ENCODE measurements around the gene FBLN2.

DNA sequence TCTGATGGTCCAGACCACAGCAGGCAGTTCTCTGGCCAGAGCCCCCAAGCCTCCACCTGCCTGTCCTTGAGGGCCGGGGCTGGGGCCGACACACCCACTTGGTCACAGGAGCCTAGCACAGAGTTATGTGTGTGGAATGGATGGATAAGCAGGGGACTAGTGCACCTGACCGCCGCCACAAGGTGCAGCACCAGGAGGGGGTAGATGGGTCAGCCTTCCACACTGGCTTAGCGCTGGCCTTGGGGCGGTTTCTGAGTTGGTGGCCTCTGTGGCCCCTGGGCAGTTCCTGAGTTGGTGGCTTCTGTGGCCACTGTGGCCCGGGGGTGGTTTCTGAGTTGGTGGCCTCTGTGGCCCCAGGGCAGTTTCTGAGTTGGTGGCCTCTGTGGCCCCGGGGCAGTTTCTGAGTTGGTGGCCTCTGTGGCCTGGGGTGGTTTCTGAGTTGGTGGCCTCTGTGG, 75.8 kb downstream of the FBLN2 start:
- TF ChIP-seq, protein P1, sequence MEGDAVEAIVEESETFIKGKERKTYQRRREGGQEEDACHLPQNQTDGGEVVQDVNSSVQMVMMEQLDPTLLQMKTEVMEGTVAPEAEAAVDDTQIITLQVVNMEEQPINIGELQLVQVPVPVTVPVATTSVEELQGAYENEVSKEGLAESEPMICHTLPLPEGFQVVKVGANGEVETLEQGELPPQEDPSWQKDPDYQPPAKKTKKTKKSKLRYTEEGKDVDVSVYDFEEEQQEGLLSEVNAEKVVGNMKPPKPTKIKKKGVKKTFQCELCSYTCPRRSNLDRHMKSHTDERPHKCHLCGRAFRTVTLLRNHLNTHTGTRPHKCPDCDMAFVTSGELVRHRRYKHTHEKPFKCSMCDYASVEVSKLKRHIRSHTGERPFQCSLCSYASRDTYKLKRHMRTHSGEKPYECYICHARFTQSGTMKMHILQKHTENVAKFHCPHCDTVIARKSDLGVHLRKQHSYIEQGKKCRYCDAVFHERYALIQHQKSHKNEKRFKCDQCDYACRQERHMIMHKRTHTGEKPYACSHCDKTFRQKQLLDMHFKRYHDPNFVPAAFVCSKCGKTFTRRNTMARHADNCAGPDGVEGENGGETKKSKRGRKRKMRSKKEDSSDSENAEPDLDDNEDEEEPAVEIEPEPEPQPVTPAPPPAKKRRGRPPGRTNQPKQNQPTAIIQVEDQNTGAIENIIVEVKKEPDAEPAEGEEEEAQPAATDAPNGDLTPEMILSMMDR (IDR thresholded peaks at IDR 0.05 in 2 of 3, conservative IDR thresholded peaks at IDR 0.05 in 1 of 3; ENCODE audit: borderline replicate concordance in 1 of 3, insufficient read depth in 1 of 3, low read depth in 2 of 3, low read length in 2 of 3) = no peak
- TF ChIP-seq, protein P2, sequence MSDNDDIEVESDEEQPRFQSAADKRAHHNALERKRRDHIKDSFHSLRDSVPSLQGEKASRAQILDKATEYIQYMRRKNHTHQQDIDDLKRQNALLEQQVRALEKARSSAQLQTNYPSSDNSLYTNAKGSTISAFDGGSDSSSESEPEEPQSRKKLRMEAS (IDR thresholded peaks at IDR 0.05) = no peak
- TF ChIP-seq, protein P3, sequence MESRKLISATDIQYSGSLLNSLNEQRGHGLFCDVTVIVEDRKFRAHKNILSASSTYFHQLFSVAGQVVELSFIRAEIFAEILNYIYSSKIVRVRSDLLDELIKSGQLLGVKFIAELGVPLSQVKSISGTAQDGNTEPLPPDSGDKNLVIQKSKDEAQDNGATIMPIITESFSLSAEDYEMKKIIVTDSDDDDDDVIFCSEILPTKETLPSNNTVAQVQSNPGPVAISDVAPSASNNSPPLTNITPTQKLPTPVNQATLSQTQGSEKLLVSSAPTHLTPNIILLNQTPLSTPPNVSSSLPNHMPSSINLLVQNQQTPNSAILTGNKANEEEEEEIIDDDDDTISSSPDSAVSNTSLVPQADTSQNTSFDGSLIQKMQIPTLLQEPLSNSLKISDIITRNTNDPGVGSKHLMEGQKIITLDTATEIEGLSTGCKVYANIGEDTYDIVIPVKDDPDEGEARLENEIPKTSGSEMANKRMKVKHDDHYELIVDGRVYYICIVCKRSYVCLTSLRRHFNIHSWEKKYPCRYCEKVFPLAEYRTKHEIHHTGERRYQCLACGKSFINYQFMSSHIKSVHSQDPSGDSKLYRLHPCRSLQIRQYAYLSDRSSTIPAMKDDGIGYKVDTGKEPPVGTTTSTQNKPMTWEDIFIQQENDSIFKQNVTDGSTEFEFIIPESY (IDR thresholded peaks at IDR 0.05; ENCODE audit: extremely low read depth, insufficient replicate concordance, low read length) = no peak

All from HCT116 (cell line).